Caki2 (cell line): ENCODE measurements around the gene GC. TPM values are rescaled to one million over a fixed set of nuclear protein-coding genes. Genes with fewer than 3 reads are reported as not detected.
"Not testable (repeated sequence)": the region's sequence is repeated elsewhere in the genome, so short reads cannot be mapped to it uniquely, and the experiment has no call there.

Source experiments
- DNase-seq: peaks from one replicate; pipeline ENCODE4 v3.0.0-alpha.2; 2015; ENCODE audit warnings: low read depth
- in situ Hi-C: cut with HindIII; loops from 2 replicates; pipeline ENCODE4 v1.10.0; 2016; ENCODE audit warnings: low sequenced_read_pairs, low pct_unique_long_range_greater_than_20kb, mixed read lengths
- total RNA-seq: library from RNA; depleted of rRNA; stranded (reverse); fragments of >200 nt; shearing (Covaris generic); gene quantifications from 2 replicates; pipeline ENCODE4 v1.2.3, GENCODE V29; 2014; ENCODE audit warnings: low replicate concordance; rRNA removed

GC gene
- not detected in 2 replicates for total RNA-seq

- DNase-seq = no peak
- in situ Hi-C loops = no loop called here
These were observed at the start of gene GC for GRCh38 chr4:71783972-71784371. Gene GC (minus strand): TSS chr4:71784079. CDS start chr4:71784018, 61 bp downstream.

- DNase-seq = no peak
- in situ Hi-C loops = no loop called here
These were observed 49.5 kb upstream of the GC start for GRCh38 chr4:71833232-71833900.

DNA sequence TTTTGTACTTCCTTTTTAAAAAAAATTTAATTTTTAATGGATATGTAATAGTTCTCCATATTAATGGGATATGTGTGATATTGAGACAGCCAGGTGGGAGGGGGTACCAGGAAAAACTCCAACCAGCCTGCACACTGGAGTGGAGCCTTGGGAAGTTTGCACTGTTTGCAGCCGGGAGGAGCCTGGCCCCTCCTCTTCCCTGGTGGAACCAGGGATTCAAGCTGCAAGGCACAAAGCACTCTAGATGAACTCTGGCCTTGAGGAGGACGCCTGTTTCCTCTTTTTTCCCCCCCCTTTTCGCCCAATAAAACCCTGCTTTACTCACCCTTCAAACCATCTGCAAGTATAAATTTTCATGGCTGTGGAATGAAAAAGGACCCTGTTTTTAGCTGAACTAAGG, 48.2 kb upstream of the GC start:
- DNase-seq = no peak
- in situ Hi-C loops = no loop called here

DNA sequence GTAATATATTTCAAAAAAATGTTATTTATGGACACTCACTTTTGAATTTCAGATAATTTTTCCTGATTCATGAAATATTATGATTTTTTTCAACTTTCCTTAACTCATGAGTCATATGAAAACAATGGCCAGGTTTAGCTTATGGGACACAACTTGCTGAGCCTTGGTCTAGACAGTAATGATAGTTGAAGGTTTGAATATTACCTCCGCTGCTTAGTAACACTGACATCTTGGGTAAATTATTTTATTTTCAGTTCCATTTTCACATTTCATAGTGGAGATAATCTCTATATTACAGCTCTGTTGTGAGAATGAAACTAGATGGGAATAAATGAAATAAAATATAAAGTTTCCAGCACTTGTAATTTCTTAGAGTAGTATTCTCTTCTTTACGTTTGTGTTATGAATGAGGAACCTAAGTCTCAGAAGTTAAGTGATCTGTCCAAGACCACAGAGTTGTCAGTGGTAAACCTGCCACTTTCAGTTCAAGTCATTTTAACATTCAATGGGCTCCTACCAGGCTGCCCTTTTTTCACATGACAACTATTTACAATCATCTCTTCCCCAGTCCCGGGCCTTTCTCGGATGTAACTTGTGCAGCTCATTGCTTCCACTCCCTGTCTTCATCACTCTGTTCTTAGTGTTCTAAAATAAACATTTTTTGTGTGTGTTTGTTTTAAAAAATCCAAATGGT, 46.8 kb upstream of the GC start:
- in situ Hi-C loops = no loop called here
- DNase-seq = no peak

DNA sequence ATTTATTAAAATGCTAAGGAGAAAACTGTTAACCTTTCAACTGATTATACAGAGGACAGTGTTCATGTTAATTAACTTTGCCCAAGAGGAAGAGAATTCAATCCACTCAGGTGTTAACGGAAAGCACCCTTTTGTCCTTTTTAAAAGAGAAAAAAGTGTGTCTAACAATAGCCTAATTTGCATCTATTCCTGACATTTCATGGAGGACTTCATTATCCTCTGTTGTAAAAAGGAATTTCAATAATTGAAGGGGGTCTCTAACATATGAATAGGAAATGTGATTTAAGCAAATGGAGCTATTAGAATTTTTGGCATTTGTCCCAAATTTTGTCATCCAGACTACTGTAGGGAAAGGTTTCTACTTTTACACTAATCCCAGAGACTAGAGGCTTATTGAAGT, 44.6 kb upstream of the GC start:
- DNase-seq = no peak

GRCh38 chr4:71827826-71828225, 43.9 kb upstream of the GC start:
- DNase-seq = no peak
- in situ Hi-C loops = no loop called here

More for the DNA sequence above, 44.6 kb upstream of the GC start:
- in situ Hi-C loops = no loop called here

DNA sequence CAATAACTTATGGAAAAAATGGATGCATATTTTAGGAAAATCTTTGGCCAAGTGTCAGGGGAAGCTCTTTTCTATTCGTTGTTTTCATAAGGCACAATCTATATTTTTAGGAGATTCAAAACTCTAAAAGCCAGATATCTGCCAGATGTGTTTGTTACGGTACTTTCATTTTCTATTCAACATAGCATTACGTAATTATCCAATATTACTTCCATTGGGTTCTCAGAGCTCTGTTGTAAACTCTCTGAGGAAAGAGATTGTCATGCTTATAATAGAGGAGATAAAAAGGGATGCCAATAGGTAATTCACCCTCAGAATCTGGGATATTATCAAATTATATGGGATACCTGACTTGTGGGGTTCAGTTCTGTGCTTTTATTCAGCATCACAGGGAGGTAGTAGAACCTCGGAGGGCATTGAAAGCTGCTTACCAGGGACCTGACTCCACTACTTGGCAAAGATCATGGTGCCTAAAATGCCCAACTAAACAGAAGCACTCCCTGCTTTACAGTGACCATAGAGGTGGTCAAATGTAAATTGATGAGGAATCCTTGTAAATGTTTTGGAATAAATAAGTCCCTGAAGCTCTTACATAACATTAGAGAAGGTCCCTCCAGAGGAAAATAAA, 32.9 kb upstream of the GC start:
- no peak for DNase-seq
- in situ Hi-C loops = no loop called here

- no peak for DNase-seq
- in situ Hi-C loops = no loop called here
These were observed 30.6 kb upstream of the GC start for GRCh38 chr4:71814433-71814832.

DNA sequence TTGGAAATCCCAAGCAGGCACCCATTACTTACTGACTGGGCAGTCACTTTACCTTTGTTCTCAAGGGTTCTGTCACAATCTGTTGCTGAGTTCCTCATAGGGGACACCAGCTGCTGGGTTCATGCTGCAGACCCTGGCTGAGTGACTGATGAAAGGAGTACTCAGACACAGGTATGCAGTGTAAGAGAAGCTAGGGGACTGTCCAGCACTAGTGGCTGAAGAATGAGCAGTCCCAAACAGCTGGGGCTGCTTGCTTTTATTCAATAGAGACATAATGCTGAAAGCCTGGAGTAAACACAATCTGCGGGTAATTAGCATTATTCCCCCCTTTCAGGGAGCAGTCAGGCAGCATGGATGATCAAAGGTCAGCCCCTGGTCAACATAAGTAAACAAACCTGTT, 25.9 kb upstream of the GC start:
- DNase-seq, in situ Hi-C loops: not testable (repeated sequence)

- in situ Hi-C loops = no loop called here
- no peak for DNase-seq
These were observed 23.6 kb upstream of the GC start for GRCh38 chr4:71807469-71807868.

GRCh38 chr4:71805230-71805629, 21.4 kb upstream of the GC start:
- in situ Hi-C loops, DNase-seq: not testable (repeated sequence)

DNA sequence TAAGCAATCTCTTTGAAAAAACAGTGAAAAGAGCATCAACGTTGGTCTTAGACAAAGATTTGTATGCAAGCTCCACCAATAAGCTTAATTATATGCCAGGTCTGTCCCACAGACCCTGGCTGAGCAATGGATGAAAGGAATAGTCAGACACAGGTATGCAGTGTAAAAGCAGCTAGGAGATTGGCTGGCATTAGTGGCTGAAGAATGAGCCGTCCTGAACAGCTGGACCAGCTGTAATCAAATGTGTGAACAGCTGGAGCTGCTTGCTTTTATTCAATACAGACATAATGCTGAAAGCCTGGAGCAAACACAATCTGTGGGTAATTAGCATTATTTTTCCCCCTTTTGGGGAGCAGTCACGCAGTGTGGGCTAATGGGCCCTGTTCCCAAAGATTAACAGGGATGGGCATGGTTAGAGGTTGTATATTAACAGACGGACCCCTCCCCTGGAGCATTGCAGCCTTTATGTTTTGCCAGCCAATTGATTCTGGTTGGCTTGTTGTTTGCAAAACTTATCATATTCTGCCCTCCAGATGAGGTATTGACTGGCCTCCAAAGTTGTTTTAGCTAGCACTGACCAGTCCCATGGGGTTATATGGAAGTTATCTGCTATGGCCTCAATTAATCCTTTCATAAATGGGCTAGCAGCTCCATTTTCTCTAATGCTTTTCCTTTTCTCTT, 20.3 kb upstream of the GC start:
- DNase-seq, in situ Hi-C loops: not testable (repeated sequence)

DNA sequence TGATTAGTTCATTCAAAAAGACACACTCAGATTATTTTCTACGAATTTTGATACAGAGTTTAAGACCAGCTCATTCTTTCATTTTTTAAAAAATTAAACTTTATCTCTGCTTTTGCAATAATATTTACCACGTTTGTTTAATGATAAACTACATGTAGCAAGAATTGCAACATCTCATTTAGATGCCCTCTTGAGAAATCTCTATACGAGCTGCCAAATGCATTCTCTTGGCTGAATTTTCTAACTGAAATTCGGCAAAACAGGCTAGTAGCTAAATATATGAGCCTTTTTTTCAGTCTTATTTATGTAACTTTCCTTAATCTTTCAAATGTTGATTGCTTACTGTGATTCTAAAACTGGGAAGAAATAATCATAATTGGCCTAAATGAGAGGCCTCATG, 2.1 kb upstream of the GC start:
- DNase-seq = no peak
- in situ Hi-C loops = no loop called here

- no peak for DNase-seq
- in situ Hi-C loops = no loop called here
These were observed 804 bp upstream of the GC start for GRCh38 chr4:71784569-71785197.

- DNase-seq = no peak
- in situ Hi-C loops = no loop called here
These were observed 6.0 kb downstream of the GC start for GRCh38 chr4:71777891-71778290.

DNA sequence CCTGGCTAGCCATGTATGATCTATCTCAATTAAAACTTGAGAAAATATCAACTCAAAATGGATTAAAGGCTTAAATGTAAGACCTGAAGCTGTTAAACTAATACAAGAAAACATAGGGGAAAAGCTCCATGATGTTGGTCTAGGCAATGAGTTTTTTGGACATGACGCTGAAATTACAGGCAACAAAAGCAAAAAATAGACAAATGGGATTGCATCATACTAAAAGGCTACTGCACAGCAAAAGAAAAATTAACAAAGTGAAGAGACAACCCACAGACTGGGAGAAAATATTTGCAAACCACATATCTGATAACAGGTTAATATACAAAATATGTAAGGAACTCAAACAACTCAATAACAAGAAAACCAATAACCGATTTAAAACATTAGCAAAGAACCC, 8.4 kb downstream of the GC start:
- in situ Hi-C loops = no loop called here
- no peak for DNase-seq

GRCh38 chr4:71774136-71774535, 9.7 kb downstream of the GC start:
- in situ Hi-C loops = no loop called here
- no peak for DNase-seq

GRCh38 chr4:71773004-71773403, 10.9 kb downstream of the GC start:
- in situ Hi-C loops = no loop called here
- no peak for DNase-seq

DNA sequence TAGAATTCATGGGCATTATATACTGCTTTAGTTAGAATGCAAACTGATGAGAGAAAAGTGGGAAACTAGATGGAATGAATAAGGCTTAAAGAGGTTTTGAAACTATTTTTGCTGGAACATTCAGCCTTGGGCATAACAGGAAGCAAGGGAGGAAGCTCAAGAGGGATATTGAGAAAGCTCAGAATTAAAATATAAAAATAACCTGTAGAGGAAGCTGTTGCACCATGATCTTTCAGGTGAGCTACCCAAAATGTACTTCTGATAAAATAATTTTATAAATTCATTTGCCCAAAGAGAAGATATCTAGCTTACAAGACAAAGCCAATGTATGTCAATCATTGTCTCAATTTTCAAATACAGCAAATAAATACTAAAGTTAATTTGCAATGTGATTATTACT, 11.3 kb downstream of the GC start:
- in situ Hi-C loops = no loop called here
- DNase-seq = no peak
